SW 1271 (cell line): ENCODE measurements around the gene LRCH2.
"Not testable (repeated sequence)": the region's sequence is repeated elsewhere in the genome, so short reads cannot be mapped to it uniquely, and the experiment has no call there.

Experiments
- DNase-seq, 2 experiments: peaks; one replicate each; lab custom pipeline; 2025; lab: John Stamatoyannopoulos, UW

The LRCH2 gene, protein sequence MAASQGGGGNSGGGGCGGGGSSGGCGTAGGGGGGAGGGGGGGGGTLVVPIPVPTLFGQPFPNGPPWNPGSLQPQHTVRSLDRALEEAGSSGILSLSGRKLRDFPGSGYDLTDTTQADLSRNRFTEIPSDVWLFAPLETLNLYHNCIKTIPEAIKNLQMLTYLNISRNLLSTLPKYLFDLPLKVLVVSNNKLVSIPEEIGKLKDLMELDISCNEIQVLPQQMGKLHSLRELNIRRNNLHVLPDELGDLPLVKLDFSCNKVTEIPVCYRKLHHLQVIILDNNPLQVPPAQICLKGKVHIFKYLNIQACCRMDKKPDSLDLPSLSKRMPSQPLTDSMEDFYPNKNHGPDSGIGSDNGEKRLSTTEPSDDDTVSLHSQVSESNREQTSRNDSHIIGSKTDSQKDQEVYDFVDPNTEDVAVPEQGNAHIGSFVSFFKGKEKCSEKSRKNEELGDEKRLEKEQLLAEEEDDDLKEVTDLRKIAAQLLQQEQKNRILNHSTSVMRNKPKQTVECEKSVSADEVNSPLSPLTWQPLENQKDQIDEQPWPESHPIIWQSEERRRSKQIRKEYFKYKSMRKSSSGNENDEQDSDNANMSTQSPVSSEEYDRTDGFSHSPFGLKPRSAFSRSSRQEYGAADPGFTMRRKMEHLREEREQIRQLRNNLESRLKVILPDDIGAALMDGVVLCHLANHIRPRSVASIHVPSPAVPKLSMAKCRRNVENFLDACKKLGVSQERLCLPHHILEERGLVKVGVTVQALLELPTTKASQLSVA

DNA sequence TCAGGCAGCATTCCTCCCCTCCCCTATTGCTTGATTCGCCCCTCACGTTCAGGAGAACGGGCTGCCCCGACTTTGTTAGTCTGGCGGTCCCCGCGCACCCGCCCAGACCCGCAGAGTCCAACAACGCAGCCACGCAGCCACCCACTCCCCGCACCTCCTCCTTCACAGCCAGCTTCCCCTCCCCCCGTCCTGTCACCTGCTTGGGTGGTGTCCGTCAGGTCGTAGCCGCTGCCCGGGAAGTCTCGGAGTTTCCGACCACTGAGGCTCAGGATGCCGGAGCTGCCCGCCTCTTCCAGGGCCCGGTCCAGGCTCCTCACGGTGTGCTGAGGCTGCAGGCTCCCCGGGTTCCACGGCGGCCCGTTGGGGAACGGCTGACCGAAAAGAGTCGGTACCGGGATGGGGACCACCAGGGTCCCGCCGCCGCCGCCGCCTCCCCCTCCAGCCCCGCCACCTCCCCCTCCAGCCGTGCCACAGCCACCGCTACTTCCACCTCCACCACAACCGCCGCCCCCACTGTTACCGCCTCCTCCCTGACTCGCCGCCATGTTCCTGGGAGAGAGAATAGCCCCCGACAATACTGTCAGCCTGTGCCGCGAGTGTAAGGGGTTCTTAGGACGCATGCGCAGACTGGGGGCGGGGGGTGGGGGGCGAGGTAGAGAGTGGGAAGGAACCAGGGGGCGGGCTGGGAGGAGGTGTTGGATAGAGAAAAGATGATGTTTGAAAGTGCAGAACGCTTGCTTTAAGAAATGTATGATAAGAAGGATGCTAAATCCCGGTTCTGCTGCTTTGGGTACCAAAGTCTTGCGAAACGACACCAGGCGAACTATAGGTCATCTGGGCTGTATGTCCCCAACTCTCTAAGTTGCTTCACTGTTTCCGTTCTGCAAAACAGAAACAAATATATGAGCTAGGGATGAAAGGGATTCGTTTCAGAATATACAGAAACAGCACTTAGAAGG lies at the start of gene LRCH2:
LRCH2 (minus strand) TSS at position 600 of the 959 bp plus-strand sequence; CDS start at position 545, 55 bp downstream.
- no peak for DNase-seq

DNA sequence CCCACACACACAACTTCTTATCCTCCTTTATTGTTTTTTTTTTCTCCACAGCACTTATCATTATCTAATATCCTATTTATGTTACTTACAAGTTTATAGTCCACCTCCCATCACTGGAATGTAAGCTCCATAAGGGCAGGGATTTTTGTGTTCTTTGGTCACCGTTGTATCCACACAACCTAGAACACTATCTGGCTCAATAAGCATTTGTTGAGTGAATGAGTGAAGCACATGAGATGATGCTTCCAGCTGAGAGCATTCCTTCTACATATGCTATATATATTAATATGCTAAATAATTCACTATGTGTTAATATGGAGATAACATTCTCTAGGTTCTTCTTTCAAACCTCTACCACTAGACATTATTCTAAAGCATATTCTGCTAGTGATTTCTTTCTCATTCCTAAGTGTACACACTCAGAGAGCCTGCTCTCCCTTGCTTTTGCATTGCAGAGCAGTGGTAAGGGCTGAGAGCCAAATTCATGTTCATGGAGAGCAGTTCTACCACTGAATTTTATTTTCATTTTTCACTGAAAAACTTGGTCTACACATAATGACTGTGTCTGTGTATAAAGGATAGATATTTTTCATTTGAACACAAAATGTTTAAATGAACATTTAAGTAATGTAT lies 35.3 kb upstream of the LRCH2 start:
- no peak for DNase-seq

DNA sequence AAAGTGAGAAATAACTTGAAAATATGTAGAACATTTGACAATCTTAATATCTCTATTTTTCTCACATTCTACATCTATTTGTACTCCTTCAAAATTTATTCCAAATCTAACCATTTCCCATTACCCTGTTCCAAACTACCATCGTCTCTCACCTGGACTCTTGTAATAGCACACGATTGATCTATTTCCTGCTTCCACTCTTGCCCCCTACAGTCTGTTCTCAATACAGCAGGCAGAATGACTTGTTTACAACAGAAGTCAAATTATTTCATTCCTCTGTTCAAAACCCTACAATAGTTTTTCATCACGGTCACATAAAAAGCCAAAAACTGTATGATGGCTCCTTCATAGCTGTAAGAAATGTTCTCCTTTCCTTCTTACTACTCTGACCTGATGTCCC lies 34.5 kb upstream of the LRCH2 start:
- DNase-seq, result no peak

DNA sequence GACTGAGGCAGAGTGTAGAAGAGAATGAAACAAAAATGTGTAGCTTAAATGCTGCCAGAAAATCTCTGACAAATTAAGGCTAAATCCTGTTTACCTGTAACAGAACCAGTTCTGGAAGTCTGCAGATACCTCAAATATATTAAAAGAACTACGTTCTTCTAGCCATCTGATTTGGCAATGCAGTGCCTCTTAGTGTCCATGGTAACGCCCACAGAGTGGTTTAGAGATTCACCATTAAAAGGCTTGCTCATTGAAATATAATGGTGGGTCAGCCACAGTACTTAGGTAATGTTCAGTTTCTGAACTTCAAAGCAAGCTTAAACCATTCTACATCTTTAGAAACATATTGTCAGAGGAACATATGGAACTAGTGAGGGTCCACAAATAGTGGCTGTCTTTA lies 32.4 kb upstream of the LRCH2 start:
- DNase-seq, result no peak

DNA sequence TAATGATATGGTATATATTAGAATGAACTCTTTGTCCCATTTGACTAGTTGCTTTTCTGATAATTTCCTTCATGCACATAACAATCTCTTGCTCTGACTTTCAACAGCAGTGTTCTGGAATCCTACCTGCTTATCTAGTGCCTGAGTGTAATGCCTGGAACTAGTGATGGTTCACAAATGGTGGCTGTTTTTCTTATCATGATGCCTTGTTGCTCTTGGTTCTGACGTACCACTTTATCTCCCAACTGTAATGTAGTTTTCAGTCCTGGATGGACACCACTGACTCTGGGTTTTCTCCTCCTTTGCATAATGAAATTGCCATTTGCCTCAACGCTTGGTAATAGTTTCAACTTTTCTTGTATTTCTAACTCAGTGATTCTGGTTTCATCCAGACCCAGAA lies 30.1 kb upstream of the LRCH2 start:
- no peak for DNase-seq

DNA sequence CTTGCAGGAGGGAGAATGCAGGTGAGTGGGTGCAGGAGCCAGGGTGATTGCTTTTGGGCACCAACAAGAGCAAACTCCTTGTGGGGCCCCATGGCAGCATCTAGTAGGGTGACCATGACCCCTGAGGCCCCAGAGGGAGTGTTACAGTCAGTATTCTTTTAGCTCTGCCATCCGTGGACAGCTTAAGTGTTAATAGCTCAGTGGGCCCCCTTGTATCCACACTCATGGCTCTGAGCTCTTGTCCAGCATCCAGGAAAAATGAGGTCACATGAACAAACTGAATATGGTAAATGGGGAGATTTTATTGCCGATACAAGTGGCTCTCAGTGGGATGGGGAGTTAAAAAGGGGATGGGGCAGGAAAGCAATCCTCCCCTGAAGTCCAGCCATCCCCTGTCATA lies 27.3 kb upstream of the LRCH2 start:
- no peak for DNase-seq

DNA sequence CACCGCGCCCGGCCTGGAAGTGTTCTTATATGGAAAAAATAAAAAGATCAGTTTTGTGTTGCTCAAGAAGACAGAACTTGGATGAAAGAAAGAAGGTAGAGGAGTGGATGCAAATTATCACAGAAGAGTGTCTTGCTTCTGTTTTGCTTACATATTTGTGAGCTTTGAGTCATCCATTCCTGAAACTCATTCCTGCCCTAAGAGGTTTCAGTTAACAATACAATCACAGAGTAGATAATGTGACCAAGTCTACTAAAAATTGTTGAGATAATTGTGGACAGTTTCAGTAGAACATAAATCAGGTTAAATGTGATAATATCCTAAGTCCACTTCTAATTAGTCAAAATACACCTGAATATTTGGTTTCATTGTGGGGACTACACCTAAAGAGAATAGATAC lies 26.4 kb upstream of the LRCH2 start:
- no peak for DNase-seq

DNA sequence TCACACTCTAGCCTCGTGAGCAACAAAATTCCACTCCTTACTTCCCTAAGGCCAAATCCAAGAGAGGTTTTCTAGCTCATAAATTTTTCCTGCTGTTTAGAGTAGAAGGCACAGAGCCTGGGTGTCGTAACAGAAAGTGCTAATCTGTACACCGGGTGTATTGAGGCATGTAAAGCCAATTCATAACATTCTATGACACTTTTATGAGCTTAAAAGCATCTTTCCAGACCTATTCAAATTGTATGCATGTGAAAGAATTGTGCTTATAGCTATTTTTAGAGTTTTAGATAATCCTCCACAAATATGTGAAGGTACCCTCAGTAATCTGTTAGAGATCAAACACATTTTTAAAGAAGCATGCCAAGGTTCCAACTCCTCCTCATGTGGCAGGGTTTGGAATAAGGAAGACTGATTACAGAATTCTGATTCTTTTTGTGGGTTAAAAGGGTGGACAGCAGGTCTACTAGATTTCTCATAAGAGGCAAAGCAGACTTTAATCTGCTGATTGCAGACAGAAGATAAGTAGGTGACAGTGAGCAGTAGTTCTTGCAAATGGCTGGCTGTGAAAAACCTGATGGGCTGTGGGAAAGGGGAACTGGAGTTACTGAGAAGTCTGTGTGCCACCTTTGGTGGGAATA lies 25.5 kb upstream of the LRCH2 start:
- no peak for DNase-seq

DNA sequence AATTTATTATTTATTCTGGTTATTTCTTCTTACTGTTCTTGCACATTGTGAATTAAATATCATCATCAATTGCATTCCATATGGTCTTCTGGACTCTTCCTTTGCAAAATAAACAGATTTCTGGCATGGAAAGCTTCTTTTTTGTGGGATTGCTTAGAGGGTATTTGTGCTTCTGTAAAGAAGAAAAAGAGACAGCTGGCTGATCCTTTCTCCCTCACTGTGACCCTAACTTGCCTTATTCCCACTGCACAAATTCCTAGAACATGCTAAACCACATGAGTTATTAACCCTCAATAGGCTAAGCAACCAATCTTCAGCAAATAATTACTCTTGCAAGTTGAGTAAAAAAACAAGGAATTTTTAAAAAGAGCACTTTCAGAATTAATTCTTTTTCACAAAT lies 23.8 kb upstream of the LRCH2 start:
- no peak for DNase-seq

DNA sequence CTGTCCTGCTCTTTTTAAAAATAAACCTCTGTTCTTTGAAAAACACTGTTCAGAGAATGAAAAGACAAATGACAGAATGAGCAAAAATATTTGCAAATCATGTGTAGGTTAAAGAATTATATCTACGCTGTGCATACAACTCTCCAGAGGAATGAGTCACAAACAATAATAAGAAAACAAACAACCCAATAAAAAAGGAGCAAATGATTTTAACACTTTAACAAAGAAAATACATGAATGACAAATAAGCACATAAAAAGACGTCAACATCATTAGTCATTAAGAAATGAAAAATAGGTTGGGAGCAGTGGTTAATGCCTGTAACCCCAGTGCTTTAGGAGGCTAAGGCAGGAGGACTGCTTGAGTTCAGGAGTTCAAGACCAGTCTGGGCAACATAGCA lies 21.1 kb upstream of the LRCH2 start:
- DNase-seq, result no peak

DNA sequence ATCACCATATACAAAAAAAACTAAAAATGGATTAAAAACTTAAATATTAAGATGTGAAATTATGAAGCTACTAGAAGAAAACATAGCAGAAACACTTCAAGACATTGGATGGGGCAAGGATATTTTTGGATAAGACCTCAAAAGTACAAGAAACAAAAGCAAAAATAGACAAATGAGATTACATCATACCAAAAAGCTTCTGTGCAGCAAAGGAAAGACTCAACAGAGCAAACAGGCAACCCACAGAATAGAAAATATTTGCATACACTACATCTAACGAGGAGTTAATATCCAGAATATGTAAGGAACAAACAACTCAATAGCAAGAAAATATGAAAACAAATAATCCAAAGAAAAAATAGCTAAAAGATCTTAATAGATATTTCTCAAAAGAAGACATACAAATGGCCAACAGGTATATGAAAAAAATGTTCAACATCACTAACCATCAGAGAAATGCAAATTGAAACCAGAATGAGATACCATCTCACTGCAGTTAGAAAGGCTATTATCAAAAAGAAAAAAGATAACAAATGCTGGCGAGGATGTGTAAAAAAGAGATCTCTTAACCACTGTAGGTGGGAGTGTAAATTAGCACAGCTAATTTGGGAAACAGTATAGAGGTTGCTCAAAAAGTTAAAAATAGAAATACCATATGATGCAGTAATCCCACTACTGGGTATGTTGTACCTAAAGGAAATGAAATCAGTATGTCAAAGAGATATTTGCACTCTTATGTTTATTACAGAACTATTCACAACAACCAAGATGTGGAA lies 17.8 kb upstream of the LRCH2 start:
- DNase-seq, result no peak

DNA sequence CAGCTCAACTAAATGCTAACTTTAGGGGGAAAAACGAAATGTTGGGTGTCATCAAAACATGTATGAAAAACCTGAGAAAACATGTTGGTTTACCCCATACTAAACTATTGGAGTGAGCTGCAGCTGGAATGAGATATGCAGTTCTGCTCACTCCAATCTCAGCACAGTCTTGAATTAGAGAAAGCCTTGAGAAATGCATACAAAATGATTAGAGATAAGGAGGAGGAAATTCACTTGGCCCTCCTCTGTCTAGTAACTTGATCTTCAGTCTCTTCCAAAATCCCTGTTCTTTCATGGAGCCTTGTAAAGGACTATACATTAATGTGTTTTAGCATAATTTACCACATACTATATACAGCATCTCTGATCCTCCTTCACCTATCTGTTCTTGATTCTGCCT lies 3.2 kb upstream of the LRCH2 start:
- no peak for DNase-seq

DNA sequence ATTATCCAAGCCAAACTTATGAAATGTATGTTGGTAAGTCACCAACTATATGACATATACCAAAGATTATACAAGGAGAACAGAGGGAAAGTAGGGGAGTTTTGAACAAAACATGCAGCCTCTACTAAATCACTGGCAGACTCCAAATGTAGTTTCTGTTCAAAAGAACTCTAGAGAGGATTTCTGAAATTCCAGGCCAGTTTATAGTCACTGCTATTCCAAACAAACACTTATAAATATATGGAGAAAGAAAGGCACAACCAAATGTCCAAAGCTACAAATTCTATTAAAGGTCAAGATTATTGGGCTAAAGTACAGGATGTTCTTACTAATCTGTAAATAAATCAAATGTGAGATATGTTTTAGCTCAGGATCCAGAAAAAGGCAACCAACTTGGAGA lies 2.7 kb upstream of the LRCH2 start:
- no peak for DNase-seq

DNA sequence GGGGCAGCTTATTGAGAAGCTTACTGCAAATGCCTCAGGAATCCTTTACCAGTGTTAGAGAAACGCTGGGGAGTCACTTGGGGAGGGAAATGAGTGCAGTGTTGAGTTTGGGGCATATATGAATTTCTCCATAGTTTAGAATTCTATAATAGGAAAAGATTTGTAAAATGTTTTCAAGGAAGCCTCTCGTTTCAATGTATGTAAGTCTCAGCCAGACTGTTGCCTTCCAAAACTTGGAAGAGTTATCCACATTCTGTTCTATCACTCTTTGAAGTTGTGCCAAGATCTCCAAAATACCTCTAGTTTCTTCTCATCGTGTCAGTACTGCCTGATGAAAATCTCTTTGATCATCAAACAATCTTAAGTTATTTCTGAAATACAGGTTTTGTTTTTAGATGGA lies 565 bp upstream of the LRCH2 start:
- DNase-seq, result no peak

DNA sequence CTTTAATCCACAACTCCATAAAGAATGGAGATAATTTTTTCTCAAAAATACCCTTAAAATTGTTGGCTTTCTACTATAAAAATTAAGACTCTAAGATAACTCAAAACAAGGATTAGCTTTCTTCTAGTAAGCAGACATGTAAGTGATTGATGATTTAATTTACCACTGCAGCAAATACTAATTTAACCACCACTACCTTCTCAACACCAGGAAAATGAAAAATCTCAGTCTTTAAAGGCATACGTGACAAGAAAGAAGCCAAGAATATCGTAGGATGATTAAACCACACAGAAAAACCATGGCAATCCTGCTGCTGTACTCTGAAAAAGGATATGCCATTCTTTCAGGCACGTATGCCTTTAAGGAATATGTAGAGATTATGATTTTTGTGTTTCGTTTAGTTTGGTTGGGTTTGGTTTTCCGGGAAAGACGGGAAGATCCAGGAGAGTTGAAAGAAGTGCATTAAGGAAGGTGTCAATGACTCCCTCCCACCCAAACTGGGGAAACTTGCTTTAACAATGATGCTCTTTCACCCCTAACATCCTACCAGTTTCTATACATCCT lies 881 bp downstream of the LRCH2 start:
- no peak for DNase-seq

DNA sequence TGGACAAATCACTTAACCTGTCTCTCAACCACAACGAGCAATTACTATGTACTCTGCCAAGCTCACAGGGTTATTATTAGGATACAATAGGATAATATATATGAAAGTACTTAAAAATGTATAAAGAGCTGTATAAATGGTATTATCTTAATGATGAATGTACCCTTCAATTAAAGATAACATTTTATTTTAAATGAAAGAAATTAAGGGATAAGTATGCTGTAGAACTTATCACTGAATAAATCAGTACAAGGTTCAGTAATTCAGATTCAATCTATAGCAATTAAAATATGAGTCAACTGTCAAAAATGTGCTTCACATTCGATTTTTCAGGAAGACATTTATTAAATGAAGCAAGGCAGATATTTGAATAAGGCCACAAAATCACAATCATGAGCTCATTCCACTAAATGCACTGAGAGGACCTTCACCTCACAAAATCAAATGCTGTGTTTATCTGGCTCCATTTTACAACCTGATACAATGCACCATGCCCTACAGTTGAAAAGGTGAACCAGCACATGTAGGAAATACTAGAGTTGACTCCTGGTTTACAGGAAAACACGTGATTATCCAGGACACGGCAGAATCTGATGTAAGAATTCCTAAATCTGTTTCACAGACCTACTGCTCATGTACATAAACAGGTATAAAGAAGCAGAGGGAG lies 4.4 kb downstream of the LRCH2 start:
- DNase-seq, result no peak

DNA sequence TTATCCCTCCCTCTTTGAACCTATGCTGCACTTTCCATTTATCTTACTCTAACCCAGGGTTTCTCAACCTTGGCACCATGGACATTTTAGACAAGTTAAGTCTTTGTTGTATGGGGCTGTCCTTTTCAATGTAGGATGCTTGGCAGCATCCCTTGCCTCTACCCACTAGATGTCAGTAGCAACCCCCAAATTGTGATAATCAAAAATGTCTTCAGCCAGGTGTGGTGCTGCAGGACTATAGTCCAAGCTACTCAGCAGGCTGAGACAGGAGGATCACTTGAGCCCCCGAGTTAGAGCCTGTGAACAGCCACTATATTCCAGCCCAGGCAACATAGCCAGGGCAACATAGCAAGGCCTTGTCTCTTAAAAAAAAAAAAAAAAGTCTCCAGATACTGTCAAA lies 7.0 kb downstream of the LRCH2 start:
- no peak for DNase-seq

DNA sequence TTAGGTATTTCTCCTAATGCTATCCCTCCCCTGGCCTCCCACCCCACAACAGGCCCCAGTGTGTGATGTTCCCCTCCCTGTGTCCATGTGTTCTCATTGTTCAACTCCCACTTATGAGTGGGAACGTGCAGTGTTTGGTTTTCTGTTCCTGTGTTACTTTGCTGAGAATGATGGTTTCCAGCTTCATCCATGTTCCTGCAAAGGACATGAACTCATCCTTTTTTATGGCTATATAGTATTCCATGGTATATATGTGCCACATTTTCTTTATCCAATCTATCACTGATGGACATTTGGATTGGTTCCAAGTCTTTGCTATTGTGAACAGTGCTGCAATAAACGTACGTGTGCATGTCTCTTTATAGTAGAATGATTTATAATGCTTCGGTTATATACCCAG lies 16.6 kb downstream of the LRCH2 start:
- not testable (repeated sequence) for DNase-seq

DNA sequence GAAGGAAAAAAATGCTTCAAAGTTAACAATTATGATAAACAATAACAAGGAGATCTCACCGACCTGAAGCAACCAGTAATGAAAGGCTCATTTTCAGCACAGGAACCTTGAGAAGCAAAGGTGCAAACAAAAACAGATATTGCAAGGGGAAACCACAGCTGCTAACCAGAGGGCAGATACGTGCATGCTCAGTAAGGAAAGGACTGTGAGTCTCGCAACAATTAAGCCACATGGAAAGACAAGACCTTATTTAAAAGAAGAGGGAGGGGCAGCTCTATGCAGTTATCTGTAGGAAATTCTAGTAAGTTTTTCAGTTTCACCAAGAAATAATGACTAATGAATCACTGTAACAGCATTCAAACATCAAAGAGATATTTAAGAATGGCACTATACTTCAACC lies 19.3 kb downstream of the LRCH2 start:
- no peak for DNase-seq

DNA sequence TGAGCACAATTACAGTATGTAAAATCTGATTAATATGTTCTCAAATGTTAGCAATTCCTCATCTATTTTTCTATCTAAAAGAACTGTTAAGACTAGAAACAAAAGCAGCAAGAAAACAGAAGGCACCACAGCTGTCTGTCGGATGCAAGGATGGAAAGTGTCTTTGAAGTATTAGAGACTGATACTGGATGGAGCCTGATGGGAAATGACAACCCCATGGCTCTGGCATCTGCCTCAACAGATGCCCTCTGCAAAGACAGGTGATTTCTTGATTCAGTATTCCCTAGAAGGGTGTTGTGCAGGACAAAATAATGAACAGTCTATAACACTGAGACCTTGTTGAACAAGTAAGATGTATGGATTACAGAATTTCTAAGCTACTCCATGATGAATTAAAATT lies 19.7 kb downstream of the LRCH2 start:
- no peak for DNase-seq
